ENCODE measurements around the gene BCDIN3D. TPM values are rescaled to one million over a fixed set of nuclear protein-coding genes. Genes with fewer than 3 reads are reported as not detected.

BCDIN3D gene
- total RNA-seq, 2 donors from 2014 or later: 3.0 to 8.0 TPM

DNA sequence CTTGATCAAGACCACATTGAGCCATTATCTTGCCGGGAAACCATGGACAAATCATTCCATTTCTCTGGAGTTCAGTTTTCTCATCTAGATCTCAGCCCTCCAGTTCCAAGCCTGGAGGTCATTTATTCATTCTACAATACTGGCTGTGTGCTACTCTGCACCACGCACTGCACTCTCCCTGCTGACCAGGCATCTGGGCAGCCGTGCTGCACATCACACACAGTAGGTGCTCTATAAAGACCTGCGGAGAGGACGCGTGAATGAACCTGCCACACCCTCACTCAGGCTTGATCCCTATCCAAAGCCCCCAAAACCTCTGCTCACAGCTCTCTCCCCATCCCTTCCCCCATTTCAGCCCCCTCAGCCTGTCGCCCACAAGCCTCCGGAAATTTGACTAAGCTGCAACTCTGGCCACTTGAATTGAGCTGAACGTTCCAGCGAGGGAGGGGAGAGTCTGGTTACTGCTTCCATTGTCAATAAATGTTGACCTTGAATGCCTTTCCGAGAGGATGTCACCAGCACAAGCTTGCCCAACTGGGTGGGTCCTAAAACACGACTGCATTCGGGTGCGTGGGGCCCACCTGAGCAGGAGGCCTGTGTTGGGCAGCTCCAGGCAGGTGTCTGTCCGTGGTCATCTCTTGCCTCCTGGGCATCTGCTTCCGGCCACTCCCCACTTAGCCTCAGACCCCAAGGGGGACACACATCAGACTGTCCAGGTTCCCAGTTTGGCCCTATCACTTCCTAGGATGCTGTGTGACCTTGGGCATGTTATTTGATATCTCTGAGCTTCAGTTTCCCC lies 43.0 kb upstream of the BCDIN3D start:
- TF ChIP-seq POLR2A (IDR thresholded peaks at IDR 0.05) (no peak), POLR2AphosphoS5 (IDR thresholded peaks at IDR 0.05) (no peak)
- TF ChIP-seq, protein P1, sequence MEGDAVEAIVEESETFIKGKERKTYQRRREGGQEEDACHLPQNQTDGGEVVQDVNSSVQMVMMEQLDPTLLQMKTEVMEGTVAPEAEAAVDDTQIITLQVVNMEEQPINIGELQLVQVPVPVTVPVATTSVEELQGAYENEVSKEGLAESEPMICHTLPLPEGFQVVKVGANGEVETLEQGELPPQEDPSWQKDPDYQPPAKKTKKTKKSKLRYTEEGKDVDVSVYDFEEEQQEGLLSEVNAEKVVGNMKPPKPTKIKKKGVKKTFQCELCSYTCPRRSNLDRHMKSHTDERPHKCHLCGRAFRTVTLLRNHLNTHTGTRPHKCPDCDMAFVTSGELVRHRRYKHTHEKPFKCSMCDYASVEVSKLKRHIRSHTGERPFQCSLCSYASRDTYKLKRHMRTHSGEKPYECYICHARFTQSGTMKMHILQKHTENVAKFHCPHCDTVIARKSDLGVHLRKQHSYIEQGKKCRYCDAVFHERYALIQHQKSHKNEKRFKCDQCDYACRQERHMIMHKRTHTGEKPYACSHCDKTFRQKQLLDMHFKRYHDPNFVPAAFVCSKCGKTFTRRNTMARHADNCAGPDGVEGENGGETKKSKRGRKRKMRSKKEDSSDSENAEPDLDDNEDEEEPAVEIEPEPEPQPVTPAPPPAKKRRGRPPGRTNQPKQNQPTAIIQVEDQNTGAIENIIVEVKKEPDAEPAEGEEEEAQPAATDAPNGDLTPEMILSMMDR (IDR thresholded peaks at IDR 0.05): no peak
- Histone ChIP-seq H3K27me3 (replicated peaks; ENCODE audit: insufficient read depth) (no peaks in the 10 kb centered on the region), H3K27ac (no peak overlapping the region), H3K9me3 (no peaks in the 10 kb centered on the region), H3K36me3 (no peaks in the 10 kb centered on the region), H3K4me1 (replicated peaks) (peaks cover 6% of the 10 kb centered on the region), H3K4me3 (no peak overlapping the region)
- intact Hi-C loops (cut with DNase I): no loop called here
- DNase-seq (ENCODE audit: low spot score): no peak
- 57% methylated on average over 16 of the region's 16 CpGs for WGBS

DNA sequence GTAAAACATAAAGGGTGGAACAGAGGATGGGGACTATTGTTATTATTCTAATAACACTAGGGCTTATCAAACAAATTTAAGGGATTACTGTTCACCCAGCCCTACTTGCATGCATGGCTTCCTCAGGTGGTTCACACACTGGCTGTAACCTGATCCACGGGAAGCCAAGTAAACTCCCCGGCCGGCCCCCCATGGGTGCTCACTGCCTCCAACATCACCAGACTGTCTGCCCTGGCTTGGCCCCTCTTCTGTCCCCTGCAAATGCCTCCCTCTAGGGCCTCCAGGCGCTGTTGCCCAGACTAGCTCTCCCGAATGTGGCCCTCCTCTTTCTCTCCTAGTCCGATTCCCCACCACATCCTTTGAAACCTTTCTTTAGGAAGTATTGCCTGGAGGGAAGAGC lies 42.2 kb upstream of the BCDIN3D start:
- no peaks in the 10 kb centered on the region for H3K27me3 ChIP-seq (replicated peaks; ENCODE audit: insufficient read depth)
- WGBS: 44% methylated on average over 6 of the region's 6 CpGs
- no peaks in the 10 kb centered on the region for H3K36me3 ChIP-seq
- no peak for DNase-seq (ENCODE audit: low spot score)
- no peak overlapping the region for H3K4me3 ChIP-seq
- intact Hi-C loops (cut with DNase I): no loop called here
- no peaks in the 10 kb centered on the region for H3K9me3 ChIP-seq
- no peak overlapping the region for H3K27ac ChIP-seq
- H3K4me1 ChIP-seq (replicated peaks): peaks cover 6% of the 10 kb centered on the region
- TF ChIP-seq POLR2AphosphoS5 (IDR thresholded peaks at IDR 0.05) (no peak), POLR2A (IDR thresholded peaks at IDR 0.05) (no peak)
- TF ChIP-seq, protein P1 (IDR thresholded peaks at IDR 0.05): no peak

DNA sequence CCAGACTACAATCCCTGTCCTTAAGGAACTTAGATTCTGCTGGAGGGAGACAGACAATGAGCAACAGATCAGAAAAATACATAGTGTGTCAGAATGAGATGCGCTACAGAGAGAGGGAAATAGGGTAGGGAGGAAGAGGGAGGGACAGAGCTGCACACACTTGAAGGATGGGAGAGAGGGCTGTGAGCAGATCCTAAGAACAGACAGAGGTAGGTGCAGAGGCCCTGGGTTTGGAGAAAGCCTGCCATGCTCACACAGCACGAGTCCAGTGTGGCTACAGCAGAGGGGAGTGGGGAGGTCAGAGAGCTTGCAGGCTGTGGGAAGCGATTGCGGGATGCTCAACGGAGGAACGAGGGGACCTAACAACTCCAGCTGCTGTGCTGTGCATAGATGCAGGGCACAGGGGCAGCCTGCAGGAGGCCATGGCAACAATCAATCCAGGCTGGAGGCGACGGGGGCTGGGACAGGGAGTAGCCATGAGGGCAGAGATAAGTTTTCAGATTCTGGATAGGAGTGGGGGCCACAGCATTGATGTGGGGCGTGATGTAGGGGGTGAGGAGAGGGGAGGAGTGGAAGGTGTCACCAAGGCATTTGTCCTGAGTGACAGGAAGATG lies 40.1 kb upstream of the BCDIN3D start:
- intact Hi-C loops (cut with DNase I): no loop called here
- Histone ChIP-seq H3K27ac (no peak overlapping the region), H3K27me3 (replicated peaks; ENCODE audit: insufficient read depth) (no peaks in the 10 kb centered on the region), H3K9me3 (no peaks in the 10 kb centered on the region), H3K4me3 (no peak overlapping the region), H3K4me1 (replicated peaks) (peaks cover 6% of the 10 kb centered on the region), H3K36me3 (no peaks in the 10 kb centered on the region)
- WGBS: 89% methylated on average over 9 of the region's 9 CpGs
- no peak for DNase-seq (ENCODE audit: low spot score)
- TF ChIP-seq POLR2AphosphoS5 (IDR thresholded peaks at IDR 0.05) (no peak), POLR2A (IDR thresholded peaks at IDR 0.05) (no peak)
- TF ChIP-seq, protein P1 (IDR thresholded peaks at IDR 0.05): no peak

DNA sequence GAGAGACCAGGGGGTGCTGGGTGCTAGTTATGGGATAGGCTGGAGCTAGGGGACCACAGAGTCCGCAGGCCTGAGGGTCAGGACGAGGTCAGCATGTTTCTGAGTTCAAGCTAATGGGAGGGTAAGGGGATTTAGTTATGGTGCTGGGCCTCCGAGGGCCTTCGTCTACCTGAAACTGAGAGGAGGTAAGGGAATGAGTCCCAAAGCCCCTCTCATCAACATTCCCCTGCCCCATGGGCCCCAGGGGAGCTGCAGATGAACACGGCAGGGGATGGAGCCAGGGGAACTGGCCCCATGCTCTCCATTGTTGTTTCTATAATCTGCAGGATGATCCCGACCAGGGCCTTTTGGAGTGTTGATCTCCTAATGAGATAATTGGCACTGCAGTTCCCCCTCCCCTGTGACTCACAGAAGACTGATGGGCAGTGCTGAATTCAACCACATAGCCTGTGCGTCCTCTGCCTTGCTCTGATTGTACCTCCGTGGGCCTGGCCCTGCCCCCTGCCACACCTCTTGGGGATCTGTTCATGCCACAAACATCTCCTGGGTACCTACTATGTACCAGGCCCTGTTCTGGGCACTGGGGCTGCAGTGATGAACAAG lies 39.4 kb upstream of the BCDIN3D start:
- intact Hi-C loops (cut with DNase I): no loop called here
- Histone ChIP-seq H3K4me3 (no peak overlapping the region), H3K4me1 (replicated peaks) (peaks cover under 1% of the 10 kb centered on the region), H3K27ac (no peak overlapping the region), H3K9me3 (no peaks in the 10 kb centered on the region), H3K36me3 (no peaks in the 10 kb centered on the region), H3K27me3 (replicated peaks; ENCODE audit: insufficient read depth) (no peaks in the 10 kb centered on the region)
- no peak for DNase-seq (ENCODE audit: low spot score)
- WGBS: 89% methylated on average over 8 of the region's 8 CpGs
- TF ChIP-seq POLR2AphosphoS5 (IDR thresholded peaks at IDR 0.05): no peak
- TF ChIP-seq POLR2A (IDR thresholded peaks at IDR 0.05): no peak
- TF ChIP-seq, protein P1 (IDR thresholded peaks at IDR 0.05): no peak

Measured in prostate gland (tissue), 2 donors.